ENCODE data around the gene DOCK8. TPM values are rescaled to one million over a fixed set of nuclear protein-coding genes. Genes with fewer than 3 reads are reported as not detected.

DOCK8 gene
- total and polyA plus RNA-seq, 2 experiments from 2014 or later, result 0.94 to 1.2 TPM

DNA sequence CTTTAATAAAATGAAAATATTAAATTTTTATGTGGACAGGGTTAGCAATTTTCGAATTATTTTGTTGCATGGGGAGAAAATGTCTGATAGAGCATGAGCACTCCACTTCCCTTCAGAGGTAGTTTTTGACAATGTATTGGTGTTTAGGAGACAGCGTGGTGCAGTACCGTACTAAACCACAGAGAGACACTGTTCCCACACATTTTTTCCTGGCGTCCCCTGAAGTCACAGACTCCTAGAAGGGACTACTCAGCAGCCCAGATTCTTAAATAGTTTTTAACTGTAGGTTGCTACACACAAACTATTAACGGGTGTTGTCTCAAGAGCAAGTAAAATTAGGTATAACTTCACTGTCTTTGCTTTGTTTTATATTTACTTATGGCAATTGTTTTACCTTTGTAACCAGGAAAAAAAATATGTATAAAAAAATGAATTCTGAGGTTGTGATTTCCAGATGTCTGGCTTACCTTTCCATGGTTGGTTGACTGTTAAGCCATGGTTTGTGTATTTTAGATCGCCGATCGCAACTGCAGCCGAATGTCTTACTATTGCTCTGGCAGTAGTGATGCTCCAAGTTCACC lies 171.2 kb downstream of the DOCK8 start:
- no peaks in the 10 kb centered on the region for H3K27me3 ChIP-seq (ENCODE audit: insufficient read depth)
- Mint-ChIP-seq H3K36me3 (ENCODE audit: low read depth) (no peaks in the 10 kb centered on the region), H3K27ac (no peak overlapping the region), H3K4me3 (no peak overlapping the region), H3K4me1 (peaks cover 27% of the 10 kb centered on the region), H3K27me3 (ENCODE audit: insufficient read depth, low read depth, poor library complexity) (no peaks in the 10 kb centered on the region), H3K9me3 (no peaks in the 10 kb centered on the region)
- no peaks in the 10 kb centered on the region for H3K36me3 ChIP-seq (ENCODE audit: insufficient read depth)
- peaks cover 30% of the 10 kb centered on the region for H3K4me1 ChIP-seq (ENCODE audit: insufficient read depth)
- no peaks in the 10 kb centered on the region for H3K9me2 ChIP-seq (ENCODE audit: insufficient read depth)
- H3K4me2 ChIP-seq, result peak overlapping the region; percentile 31; the same call in 1 of the 2 replicates
- no peak overlapping the region for H3K27ac ChIP-seq (ENCODE audit: low read depth)
- no peak overlapping the region for H3K4me3 ChIP-seq
- no peak for TF ChIP-seq STAT1 (IDR thresholded peaks at IDR 0.05; ENCODE audit: unreplicated experiment)
- TF ChIP-seq JUNB (IDR thresholded peaks at IDR 0.05; ENCODE audit: unreplicated experiment), result no peak
- TF ChIP-seq NANOG (IDR thresholded peaks at IDR 0.05; ENCODE audit: borderline replicate concordance), result no peak
- peak; percentile 94 to 96 for TF ChIP-seq CTCF (conservative IDR thresholded peaks at IDR 0.05; ENCODE audit: low read depth in 2 of 2)
- no peak for TF ChIP-seq ZNF331 (CRISPR knock-in tag; IDR thresholded peaks at IDR 0.05; ENCODE audit: low read depth)
- no peak for TF ChIP-seq EZH2 (IDR thresholded peaks at IDR 0.05; ENCODE audit: low read depth, unreplicated experiment)
- TF ChIP-seq CREB1 (CRISPR knock-in tag; IDR thresholded peaks at IDR 0.05; ENCODE audit: low read depth), result no peak
- peak; percentile 93 for ATAC-seq
- H4K20me1 ChIP-seq (replicated peaks; ENCODE audit: insufficient read depth), result no peaks in the 10 kb centered on the region
- H3K79me2 ChIP-seq (replicated peaks; ENCODE audit: insufficient read depth), result no peaks in the 10 kb centered on the region
- H2AFZ ChIP-seq, result no peak overlapping the region
- H3F3A ChIP-seq (replicated peaks; ENCODE audit: low read depth), result no peaks in the 10 kb centered on the region
- peak; percentile 86 for DNase-seq (ENCODE audit: low spot score)

DNA sequence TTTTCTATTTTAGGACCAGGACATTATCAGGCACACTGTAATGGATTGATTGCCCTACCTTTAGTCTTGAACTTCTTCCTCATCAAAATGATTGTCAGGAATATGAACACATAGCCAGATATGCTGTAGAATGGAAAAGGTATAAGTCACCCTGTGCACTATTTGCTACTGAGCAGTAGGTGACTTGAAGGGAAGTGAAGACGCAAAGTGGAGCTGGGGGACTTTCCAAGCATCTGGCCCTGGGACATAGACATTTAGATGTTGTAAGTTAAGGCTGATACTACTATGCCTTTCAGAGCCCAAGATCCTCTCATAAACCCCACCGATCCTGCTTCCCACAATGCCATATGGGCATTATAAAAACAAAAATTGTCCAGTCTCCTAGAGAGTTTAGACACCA lies 174.5 kb downstream of the DOCK8 start:
- Histone ChIP-seq H3K27ac (ENCODE audit: low read depth) (no peak overlapping the region), H3K79me2 (replicated peaks; ENCODE audit: insufficient read depth) (no peaks in the 10 kb centered on the region), H3K4me2 (0 out of 2 replicates have a peak overlapping the region, but pooled peaks have one; percentile 2), H3K4me3 (no peak overlapping the region), H3K27me3 (ENCODE audit: insufficient read depth) (no peaks in the 10 kb centered on the region), H3F3A (replicated peaks; ENCODE audit: low read depth) (no peaks in the 10 kb centered on the region), H3K9me2 (ENCODE audit: insufficient read depth) (0 out of 2 replicates have a peak, but pooled peaks cover 1% of the 10 kb centered on the region), H3K36me3 (ENCODE audit: insufficient read depth) (no peaks in the 10 kb centered on the region), H2AFZ (peak overlapping the region; percentile 63; the same call in 1 of the 2 replicates), H4K20me1 (replicated peaks; ENCODE audit: insufficient read depth) (no peaks in the 10 kb centered on the region), H3K4me1 (ENCODE audit: insufficient read depth) (peaks cover 30% of the 10 kb centered on the region)
- no peaks in the 10 kb centered on the region for H3K36me3 Mint-ChIP-seq (ENCODE audit: low read depth)
- no peak for DNase-seq (ENCODE audit: low spot score)
- no peaks in the 10 kb centered on the region for H3K27me3 Mint-ChIP-seq (ENCODE audit: insufficient read depth, low read depth, poor library complexity)
- H3K4me1 Mint-ChIP-seq, result peaks cover 27% of the 10 kb centered on the region
- H3K9me3 Mint-ChIP-seq, result no peaks in the 10 kb centered on the region
- H3K27ac Mint-ChIP-seq, result no peak overlapping the region
- no peak for ATAC-seq
- no peak overlapping the region for H3K4me3 Mint-ChIP-seq
- TF ChIP-seq, protein P1, sequence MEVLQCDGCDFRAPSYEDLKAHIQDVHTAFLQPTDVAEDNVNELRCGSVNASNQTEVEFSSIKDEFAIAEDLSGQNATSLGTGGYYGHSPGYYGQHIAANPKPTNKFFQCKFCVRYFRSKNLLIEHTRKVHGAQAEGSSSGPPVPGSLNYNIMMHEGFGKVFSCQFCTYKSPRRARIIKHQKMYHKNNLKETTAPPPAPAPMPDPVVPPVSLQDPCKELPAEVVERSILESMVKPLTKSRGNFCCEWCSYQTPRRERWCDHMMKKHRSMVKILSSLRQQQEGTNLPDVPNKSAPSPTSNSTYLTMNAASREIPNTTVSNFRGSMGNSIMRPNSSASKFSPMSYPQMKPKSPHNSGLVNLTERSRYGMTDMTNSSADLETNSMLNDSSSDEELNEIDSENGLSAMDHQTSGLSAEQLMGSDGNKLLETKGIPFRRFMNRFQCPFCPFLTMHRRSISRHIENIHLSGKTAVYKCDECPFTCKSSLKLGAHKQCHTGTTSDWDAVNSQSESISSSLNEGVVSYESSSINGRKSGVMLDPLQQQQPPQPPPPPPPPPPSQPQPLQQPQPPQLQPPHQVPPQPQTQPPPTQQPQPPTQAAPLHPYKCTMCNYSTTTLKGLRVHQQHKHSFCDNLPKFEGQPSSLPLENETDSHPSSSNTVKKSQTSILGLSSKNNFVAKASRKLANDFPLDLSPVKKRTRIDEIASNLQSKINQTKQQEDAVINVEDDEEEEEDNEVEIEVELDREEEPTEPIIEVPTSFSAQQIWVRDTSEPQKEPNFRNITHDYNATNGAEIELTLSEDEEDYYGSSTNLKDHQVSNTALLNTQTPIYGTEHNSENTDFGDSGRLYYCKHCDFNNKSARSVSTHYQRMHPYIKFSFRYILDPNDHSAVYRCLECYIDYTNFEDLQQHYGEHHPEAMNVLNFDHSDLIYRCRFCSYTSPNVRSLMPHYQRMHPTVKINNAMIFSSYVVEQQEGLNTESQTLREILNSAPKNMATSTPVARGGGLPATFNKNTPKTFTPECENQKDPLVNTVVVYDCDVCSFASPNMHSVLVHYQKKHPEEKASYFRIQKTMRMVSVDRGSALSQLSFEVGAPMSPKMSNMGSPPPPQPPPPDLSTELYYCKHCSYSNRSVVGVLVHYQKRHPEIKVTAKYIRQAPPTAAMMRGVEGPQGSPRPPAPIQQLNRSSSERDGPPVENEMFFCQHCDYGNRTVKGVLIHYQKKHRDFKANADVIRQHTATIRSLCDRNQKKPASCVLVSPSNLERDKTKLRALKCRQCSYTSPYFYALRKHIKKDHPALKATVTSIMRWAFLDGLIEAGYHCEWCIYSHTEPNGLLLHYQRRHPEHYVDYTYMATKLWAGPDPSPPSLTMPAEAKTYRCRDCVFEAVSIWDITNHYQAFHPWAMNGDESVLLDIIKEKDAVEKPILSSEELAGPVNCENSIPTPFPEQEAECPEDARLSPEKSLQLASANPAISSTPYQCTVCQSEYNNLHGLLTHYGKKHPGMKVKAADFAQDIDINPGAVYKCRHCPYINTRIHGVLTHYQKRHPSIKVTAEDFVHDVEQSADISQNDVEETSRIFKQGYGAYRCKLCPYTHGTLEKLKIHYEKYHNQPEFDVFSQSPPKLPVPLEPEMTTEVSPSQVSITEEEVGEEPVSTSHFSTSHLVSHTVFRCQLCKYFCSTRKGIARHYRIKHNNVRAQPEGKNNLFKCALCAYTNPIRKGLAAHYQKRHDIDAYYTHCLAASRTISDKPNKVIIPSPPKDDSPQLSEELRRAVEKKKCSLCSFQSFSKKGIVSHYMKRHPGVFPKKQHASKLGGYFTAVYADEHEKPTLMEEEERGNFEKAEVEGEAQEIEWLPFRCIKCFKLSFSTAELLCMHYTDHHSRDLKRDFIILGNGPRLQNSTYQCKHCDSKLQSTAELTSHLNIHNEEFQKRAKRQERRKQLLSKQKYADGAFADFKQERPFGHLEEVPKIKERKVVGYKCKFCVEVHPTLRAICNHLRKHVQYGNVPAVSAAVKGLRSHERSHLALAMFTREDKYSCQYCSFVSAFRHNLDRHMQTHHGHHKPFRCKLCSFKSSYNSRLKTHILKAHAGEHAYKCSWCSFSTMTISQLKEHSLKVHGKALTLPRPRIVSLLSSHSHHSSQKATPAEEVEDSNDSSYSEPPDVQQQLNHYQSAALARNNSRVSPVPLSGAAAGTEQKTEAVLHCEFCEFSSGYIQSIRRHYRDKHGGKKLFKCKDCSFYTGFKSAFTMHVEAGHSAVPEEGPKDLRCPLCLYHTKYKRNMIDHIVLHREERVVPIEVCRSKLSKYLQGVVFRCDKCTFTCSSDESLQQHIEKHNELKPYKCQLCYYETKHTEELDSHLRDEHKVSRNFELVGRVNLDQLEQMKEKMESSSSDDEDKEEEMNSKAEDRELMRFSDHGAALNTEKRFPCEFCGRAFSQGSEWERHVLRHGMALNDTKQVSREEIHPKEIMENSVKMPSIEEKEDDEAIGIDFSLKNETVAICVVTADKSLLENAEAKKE (CRISPR knock-in tag; IDR thresholded peaks at IDR 0.05), result no peak
- no peak for TF ChIP-seq POLR2AphosphoS5 (IDR thresholded peaks at IDR 0.05; ENCODE audit: low read depth)
- TF ChIP-seq STAT1 (IDR thresholded peaks at IDR 0.05; ENCODE audit: unreplicated experiment), result no peak
- no peak for TF ChIP-seq EZH2 (IDR thresholded peaks at IDR 0.05; ENCODE audit: low read depth, unreplicated experiment)
- no peak for TF ChIP-seq CREB1 (CRISPR knock-in tag; IDR thresholded peaks at IDR 0.05; ENCODE audit: low read depth)
- TF ChIP-seq ZNF114 (CRISPR knock-in tag; IDR thresholded peaks at IDR 0.05), result no peak
- TF ChIP-seq CTCF (conservative IDR thresholded peaks at IDR 0.05; ENCODE audit: low read depth in 2 of 2), result no peak
- no peak for TF ChIP-seq EZH2phosphoT487 (IDR thresholded peaks at IDR 0.05; ENCODE audit: unreplicated experiment)
- TF ChIP-seq JUNB (IDR thresholded peaks at IDR 0.05; ENCODE audit: unreplicated experiment), result no peak

Measured in GM23338 (cell line).